HG03460 (cell line): ENCODE measurements around the gene FOLR2.
"Not testable (repeated sequence)": the region's sequence is repeated elsewhere in the genome, so short reads cannot be mapped to it uniquely, and the experiment has no call there.

Experiments
- ATAC-seq: cut with Tn5 transposase; IDR thresholded peaks from one replicate; pipeline ENCODE4 v1.9.1; 2021; ENCODE audit not compliant: unreplicated experiment

FOLR2 gene

GRCh38 chr11:72204886-72205285, 11.7 kb upstream of the FOLR2 start:
- ATAC-seq: no peak

DNA sequence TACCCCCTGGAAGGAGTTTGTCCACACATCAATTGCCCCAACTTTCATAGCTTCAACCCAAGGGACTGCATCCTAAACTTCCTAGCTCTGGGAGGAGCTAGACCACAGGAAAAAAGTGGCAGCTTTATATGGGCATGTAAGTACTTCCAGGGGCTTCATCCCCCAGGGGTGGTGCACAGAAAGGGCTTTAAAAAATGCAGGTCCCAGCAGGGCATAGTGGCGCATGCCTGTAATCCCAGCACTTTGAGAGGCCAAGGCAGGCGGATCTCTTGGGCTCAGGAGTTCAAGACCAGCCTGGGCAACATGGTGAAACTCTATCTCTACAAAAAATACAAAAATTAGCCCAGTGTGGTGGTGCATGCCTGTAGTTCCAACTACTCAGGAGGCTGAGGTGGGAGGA, 9.8 kb upstream of the FOLR2 start:
- not testable (repeated sequence) for ATAC-seq

GRCh38 chr11:72208281-72208680, 8.3 kb upstream of the FOLR2 start:
- ATAC-seq: no peak

DNA sequence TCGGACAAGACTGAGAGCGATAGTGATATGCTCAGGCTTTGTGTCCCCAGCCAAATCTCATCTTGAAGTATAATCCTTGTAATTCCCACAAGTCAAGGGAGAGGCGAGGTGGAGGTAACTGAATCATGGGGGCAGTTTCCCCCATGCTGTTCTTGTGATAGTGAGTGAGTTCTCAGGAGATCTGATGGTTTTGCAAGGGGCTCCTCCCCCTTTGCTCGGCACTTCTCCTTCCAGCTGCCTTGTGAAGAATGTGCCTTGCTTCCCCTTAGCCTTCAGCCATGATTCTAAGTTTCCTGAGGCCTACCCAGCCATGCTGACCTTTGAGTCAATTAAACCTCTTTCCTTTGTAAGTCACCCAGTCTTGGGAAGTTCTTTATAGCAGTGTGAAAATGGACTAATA, 7.5 kb upstream of the FOLR2 start:
- no peak for ATAC-seq

DNA sequence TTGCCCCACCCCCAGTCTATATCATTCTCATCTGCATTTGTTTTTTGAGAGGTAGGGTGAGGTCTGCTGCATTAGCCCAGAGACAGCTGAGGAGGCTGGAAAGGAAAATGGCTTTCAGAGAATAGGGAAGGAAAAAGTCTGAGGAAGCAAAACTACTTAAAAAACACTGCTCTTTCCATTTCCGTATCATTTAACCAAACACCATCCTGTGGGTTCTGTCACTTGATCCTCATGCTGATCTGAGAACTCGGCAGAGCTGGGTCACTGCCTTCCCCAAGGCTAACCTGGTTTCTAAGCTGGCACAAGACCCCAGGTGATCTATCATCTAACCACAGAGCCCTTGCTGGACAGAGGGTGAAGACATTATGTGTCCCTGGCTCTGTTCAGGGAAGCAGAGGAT, 1.2 kb downstream of the FOLR2 start:
- no peak for ATAC-seq

GRCh38 chr11:72218251-72218745, 1.7 kb downstream of the FOLR2 start:
- ATAC-seq: no peak

GRCh38 chr11:72220696-72221363, 4.2 kb downstream of the FOLR2 start:
- no peak for ATAC-seq

DNA sequence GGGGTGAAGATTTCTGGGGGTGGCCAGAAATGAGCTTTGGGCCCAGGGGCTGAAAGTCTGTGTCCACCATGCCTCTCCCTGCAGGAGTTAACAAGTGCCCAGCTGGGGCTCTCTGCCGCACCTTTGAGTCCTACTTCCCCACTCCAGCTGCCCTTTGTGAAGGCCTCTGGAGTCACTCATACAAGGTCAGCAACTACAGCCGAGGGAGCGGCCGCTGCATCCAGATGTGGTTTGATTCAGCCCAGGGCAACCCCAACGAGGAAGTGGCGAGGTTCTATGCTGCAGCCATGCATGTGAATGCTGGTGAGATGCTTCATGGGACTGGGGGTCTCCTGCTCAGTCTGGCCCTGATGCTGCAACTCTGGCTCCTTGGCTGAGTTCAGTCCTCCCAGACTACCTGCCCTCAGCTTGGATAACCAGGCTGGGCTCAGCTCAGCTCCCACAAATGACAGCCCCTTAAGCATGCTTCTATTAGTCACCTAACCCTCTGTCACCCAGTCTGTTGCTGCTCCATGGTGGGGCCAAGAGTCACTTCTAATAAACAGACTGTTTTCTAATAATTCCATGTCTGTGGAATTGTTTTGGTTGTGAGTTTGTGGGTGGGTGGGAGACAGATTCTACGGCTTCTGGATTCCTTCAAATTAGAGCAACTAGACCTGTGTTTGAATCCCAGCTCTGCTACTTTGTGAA, 4.9 kb downstream of the FOLR2 start:
- ATAC-seq: no peak

- no peak for ATAC-seq
Observed at GRCh38 chr11:72222106-72222891, 5.7 kb downstream of the FOLR2 start.

DNA sequence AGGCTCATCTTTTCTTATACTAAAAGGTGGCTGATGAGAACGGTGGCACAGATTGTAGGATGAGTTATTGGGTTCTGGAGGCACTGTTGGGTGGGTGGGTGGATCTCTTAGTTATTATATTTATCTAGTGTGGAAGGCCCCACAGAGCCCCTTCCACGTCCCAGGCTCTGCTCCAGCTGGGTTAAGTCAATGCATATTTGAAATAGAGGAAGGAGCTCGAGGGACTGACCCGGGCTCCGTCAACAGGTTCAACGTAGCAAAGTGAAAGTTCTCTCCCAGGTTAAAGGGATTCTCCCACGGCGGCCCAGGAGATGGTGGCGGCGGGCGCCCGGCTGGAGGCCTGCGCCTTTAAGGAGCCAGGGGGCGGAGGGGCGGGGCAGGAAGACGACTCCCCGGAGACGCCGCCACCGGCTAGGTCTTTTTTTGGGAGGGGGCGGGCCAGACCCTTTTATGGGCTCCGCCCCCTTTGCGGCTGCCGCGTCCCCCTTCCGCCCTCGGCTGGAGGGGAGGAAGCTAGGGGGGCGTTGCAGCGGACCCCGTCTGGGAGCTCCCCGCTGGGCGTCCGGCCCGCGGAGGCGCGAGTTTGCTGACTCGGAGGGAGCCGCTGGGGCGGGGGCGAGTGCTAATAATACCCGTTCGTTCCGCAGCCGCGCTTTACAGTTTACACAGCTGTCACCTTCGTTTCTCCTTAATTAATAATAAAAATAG, 6.5 kb downstream of the FOLR2 start:
- peak; percentile 53 for ATAC-seq

DNA sequence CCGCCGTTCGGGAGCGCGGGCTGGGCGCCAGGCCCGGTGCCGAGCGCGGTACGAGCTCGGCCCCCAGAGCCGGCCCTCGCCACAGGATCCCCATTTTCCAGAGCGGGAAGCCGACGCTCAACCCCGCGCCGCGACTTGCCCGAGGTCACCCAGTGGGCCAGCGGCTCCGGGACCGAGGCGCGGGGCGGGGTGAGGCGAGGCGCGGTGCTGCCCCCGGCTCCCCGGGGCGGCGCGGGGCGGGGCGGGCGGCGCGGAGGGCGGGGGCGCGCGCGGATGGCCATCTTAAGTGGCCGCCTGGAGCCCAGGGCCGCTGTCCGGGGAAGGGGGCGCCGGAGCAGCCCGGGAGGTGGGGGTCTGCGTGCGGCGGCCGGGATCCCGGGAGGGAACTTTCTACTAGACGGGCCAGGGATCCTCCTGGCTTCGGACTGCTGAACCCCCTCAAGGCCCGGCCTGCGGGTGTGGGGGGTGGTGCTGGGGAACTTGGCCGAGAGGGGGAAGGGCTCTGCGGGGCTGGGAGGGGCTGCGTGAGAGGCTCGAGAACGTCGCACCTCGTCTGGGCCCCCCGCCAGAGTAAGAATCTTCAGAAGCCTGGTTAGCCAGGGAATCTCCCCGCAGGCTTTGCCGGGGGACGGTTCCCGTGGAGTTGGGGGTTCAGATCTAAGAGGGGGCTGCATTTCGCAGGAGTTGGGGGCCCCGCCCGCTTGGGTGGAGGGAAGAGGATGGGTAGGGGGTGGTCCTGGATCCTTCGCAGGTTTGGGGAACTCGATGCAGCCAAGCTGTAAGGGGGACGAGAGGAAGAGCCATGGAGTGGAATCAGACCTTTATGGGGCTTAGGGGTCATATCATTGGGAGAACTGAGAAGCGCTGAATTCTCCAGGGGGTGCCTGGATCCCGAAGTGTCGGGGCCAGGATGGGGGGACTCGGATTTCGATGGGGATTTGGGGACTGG, 7.3 kb downstream of the FOLR2 start:
- ATAC-seq: peak; percentile 42

- ATAC-seq: no peak
Observed at GRCh38 chr11:72224564-72225410, 8.2 kb downstream of the FOLR2 start, which contains the start of gene INPPL1. Gene INPPL1 (plus strand): TSS chr11:72224767. CDS start chr11:72224985, 218 bp downstream.

DNA sequence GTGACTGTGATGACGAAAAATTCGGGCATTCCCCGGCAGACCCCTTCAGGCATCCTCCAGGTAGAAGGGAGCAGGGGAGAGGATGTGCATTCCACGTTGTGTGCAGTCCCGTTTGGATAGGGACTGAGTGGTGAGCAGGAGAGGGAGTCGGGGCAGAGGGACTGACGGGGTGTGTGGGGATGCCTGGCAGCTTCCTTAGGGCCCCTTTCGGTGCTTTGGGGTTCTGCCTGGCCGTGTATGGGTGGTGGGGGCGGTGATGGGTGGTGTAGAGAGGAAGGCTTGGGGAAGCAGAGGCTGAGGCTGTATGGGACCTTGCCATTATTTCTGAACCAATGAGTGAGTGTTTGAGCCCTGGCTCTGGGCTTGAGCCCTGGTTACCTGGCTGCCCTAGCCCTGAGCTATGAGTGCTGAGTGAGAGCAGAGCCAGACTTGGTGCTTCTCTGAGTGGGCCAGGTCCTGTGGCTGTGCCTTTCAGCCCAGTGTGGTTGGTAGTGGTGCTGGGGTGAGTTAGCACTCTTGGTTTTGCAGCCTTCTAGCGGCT, 8.9 kb downstream of the FOLR2 start:
- ATAC-seq: no peak

GRCh38 chr11:72226701-72227100, 10.1 kb downstream of the FOLR2 start:
- ATAC-seq: no peak

DNA sequence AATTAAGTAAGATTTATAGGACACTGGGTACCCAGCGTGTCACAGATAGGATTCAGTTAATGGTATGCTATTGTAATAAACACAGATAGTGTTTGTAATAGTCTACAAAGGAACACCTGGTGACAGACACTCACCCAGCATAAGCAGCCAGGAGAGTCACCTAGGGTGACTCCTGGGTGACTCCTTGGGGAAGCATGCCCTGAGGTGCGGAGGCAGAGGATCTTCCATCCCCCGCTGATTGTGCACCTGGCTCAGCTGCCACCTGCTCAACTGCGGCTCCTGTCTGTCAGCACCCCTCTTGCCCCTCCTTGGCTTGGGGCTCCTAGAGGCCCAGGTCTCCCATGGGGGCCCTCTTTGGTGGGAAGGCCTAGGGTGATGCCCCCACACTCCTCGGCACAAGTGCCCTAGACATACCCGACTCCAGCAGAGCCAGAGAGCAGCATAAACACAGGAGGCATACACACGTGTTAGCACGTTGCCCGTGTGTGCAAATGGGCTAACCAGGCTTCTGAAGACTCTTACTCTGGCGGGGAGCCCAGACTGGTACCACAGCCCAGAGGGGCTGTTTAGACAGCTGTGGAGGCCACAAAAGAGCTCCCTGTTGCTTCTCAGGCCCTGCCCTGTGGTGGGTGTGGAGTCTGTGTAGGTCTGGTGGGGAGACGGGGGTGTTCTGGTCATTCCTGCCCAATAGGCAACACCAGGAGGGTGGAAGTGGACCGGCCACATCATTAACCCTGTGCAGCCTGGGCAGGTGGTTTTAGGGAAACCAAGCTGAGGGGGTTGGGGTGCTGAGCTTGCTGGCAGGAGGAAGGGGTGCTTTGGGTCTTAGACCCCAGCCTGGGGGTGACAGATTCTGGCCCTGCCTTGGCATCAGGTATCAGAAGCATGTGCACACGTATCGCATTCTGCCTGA, 11.0 kb downstream of the FOLR2 start:
- no peak for ATAC-seq

- no peak for ATAC-seq
Observed at GRCh38 chr11:72228229-72228843, 11.7 kb downstream of the FOLR2 start.

- no peak for ATAC-seq
Observed at GRCh38 chr11:72228844-72229231, 12.2 kb downstream of the FOLR2 start.
